Adrenal gland (tissue), 5 donors: Measurements from ENCODE around the gene COL5A1.

ENCODE experiments used
- CTCF ChIP-seq, 6 experiments: fragments of 450-650 bp in 4 of 6; fragments of 200-600 bp in 2 of 6; sonication (generic) in 1 of 6; IDR thresholded peaks; 1 replicate in 5 of 6; 2 replicates in 1 of 6; pipeline versions ENCODE4 v1.5.1 to v1.8.0; 2016 to 2021; ENCODE audit warnings: antibody characterized with exemption in 6 of 6, mild to moderate bottlenecking in 2 of 6, moderate library complexity in 1 of 6
- POLR2A ChIP-seq, 2 donors: fragments of 450-650 bp; IDR thresholded peaks; one replicate each; pipeline ENCODE4 v1.6.1; 2017; ENCODE audit warnings: antibody characterized with exemption in 2 of 2, mild to moderate bottlenecking in 2 of 2, moderate library complexity in 1 of 2
- donor health status: DM: no; HTN: no; CAD: no.

DNA sequence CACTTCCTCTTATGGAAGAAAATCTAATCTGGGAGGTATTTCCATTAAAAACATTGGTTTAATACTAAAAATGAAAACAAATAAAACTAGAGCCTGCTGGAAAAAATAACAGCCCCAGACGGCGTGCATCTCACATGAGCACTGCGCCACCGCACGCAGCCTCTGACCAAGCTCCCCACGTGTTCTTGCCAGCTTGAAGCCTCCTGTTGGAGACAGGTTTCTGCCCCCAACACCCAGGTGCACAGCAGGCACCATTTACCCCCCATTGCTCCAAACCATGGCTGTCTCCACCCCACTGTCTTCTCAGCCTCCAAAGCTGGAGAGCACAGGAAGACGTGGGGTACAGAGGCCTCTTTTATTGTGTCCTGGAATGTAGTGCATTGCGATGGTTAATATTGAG is 10.7 kb upstream of the COL5A1 start:
- TF ChIP-seq CTCF (IDR thresholded peaks at IDR 0.05): no peak
- TF ChIP-seq POLR2A (IDR thresholded peaks at IDR 0.05): no peak
